ENCODE results near the gene C6orf118. TPM values are rescaled to one million over a fixed set of nuclear protein-coding genes. Genes with fewer than 3 reads are reported as not detected.

Gene C6orf118
- total and polyA plus RNA-seq, 7 donors = not detected

GRCh38 chr6:165321555-165322145, 12.2 kb upstream of the C6orf118 start:
- no peak for DNase-seq

GRCh38 chr6:165321150-165321549, 11.7 kb upstream of the C6orf118 start:
- Histone ChIP-seq H3K4me3 (no peak overlapping the region), H3K4me1 (no peaks in the 10 kb centered on the region), H3K27me3 (no peaks in the 10 kb centered on the region), H3K9me3 (peaks cover 0 to 7% (median 0%) of the 10 kb centered on the region in 4 donors), H3K27ac (no peak overlapping the region), H3K36me3 (no peaks in the 10 kb centered on the region)
- WGBS, 2 donors = 57 to 62% methylated on average over 3 of the region's 3 CpGs
- intact Hi-C loops (cut with DNase I) = no loop called here
- no peak for TF ChIP-seq POLR2AphosphoS5 (IDR thresholded peaks at IDR 0.05)
- TF ChIP-seq EP300 (IDR thresholded peaks at IDR 0.05) = no peak
- no peak for DNase-seq

More at GRCh38 chr6:165321555-165322145, 12.2 kb upstream of the C6orf118 start:
- Histone ChIP-seq H3K4me3 (no peak overlapping the region), H3K36me3 (no peaks in the 10 kb centered on the region), H3K27me3 (no peaks in the 10 kb centered on the region), H3K9me3 (peaks cover 0 to 7% (median 0%) of the 10 kb centered on the region in 4 donors), H3K4me1 (no peaks in the 10 kb centered on the region), H3K27ac (no peak overlapping the region)
- WGBS, 2 donors = 81 to 90% methylated on average over 1 of the region's 1 CpG
- TF ChIP-seq EP300 (IDR thresholded peaks at IDR 0.05) (no peak), POLR2A (IDR thresholded peaks at IDR 0.05) (no peak), CTCF (IDR thresholded peaks at IDR 0.05) (no peak), POLR2AphosphoS5 (IDR thresholded peaks at IDR 0.05) (no peak)
- intact Hi-C loops (cut with DNase I) = no loop called here

GRCh38 chr6:165317723-165318122, 8.3 kb upstream of the C6orf118 start:
- no peaks in the 10 kb centered on the region for H3K27me3 ChIP-seq
- H3K4me1 ChIP-seq = no peaks in the 10 kb centered on the region
- no peak overlapping the region for H3K27ac ChIP-seq
- no peak overlapping the region for H3K4me3 ChIP-seq
- TF ChIP-seq POLR2AphosphoS5 (IDR thresholded peaks at IDR 0.05) (no peak), EP300 (IDR thresholded peaks at IDR 0.05) (no peak), POLR2A (IDR thresholded peaks at IDR 0.05) (no peak), CTCF (IDR thresholded peaks at IDR 0.05) (no peak)
- H3K36me3 ChIP-seq = no peaks in the 10 kb centered on the region
- no peak for DNase-seq
- intact Hi-C loops (cut with DNase I) = no loop called here
- 90% methylated on average over 14 of the region's 14 CpGs; no CpG with 5 or more reads in 1 of the 2 donors for WGBS, 2 donors
- peaks cover 0 to 7% (median 0%) of the 10 kb centered on the region in 4 donors for H3K9me3 ChIP-seq

- TF ChIP-seq EP300 (IDR thresholded peaks at IDR 0.05) (no peak), POLR2AphosphoS5 (IDR thresholded peaks at IDR 0.05) (no peak), POLR2A (IDR thresholded peaks at IDR 0.05) (no peak), CTCF (IDR thresholded peaks at IDR 0.05) (no peak)
- Histone ChIP-seq H3K4me1 (peaks cover 0 to 10% (median 5%) of the 10 kb centered on the region in 4 donors), H3K36me3 (no peaks in the 10 kb centered on the region), H3K27me3 (no peaks in the 10 kb centered on the region), H3K27ac (no peak overlapping the region), H3K4me3 (no peak overlapping the region), H3K9me3 (peaks cover 0 to 3% (median 0%) of the 10 kb centered on the region in 4 donors)
- 84 to 87% methylated on average over 3 of the region's 3 CpGs for WGBS, 2 donors
- DNase-seq = no peak
- intact Hi-C loops (cut with DNase I) = no loop called here
Measured at GRCh38 chr6:165306955-165307354, 2.5 kb downstream of the C6orf118 start.

- intact Hi-C loops (cut with DNase I) = no loop called here
Measured at GRCh38 chr6:165301372-165302246, 7.8 kb downstream of the C6orf118 start.

More at GRCh38 chr6:165301372-165302246, 7.8 kb downstream of the C6orf118 start:
- no peaks in the 10 kb centered on the region for H3K36me3 ChIP-seq
- H3K27ac ChIP-seq = no peak overlapping the region
- TF ChIP-seq POLR2AphosphoS5 (IDR thresholded peaks at IDR 0.05) (no peak), CTCF (IDR thresholded peaks at IDR 0.05) (no peak), POLR2A (IDR thresholded peaks at IDR 0.05) (no peak), EP300 (IDR thresholded peaks at IDR 0.05) (no peak)
- H3K4me1 ChIP-seq = no peaks in the 10 kb centered on the region
- peaks cover 0 to 3% (median 0%) of the 10 kb centered on the region in 4 donors for H3K9me3 ChIP-seq
- DNase-seq = no peak
- WGBS, 2 donors = 94 to 95% methylated on average over 38 of the region's 38 CpGs
- H3K27me3 ChIP-seq = no peaks in the 10 kb centered on the region
- no peak overlapping the region for H3K4me3 ChIP-seq

All from sigmoid colon (tissue), 7 donors.